ENCODE measurements around the gene BSCL2. TPM values are rescaled to one million over a fixed set of nuclear protein-coding genes. Genes with fewer than 3 reads are reported as not detected.

BSCL2 gene
- total and polyA plus RNA-seq, 2 of the 13 experiments (the other 11 are each of a cell fraction or from before 2014, with no cell fraction given): 19.5 to 21.1 TPM

GRCh38 chr11:62678770-62679696 lies 28.2 kb downstream of the BSCL2 start, which contains the start of gene UBXN1 (continued):
- TF ChIP-seq CC2D1A (CRISPR knock-in tag; IDR thresholded peaks at IDR 0.05) (0 out of 2 replicates have a peak, but pooled peaks have one; percentile 24), MTERF4 (CRISPR knock-in tag; IDR thresholded peaks at IDR 0.05) (0 out of 2 replicates have a peak, but pooled peaks have one; percentile 51), STAT5B (CRISPR knock-in tag; IDR thresholded peaks at IDR 0.05) (no peak), FOXO4 (CRISPR knock-in tag; conservative IDR thresholded peaks at IDR 0.05) (no peak), ATF6 (CRISPR knock-in tag; conservative IDR thresholded peaks at IDR 0.05) (no peak), ZNF543 (CRISPR knock-in tag; IDR thresholded peaks at IDR 0.05) (peak; percentile 85), MED1 (CRISPR knock-in tag; IDR thresholded peaks at IDR 0.05) (peak; percentile 57; the same call in 1 of the 2 replicates), ELF4 (CRISPR knock-in tag; IDR thresholded peaks at IDR 0.05; ENCODE audit: borderline replicate concordance) (no peak; the same call in 1 of the 2 replicates), ZBTB34 (CRISPR knock-in tag; IDR thresholded peaks at IDR 0.05) (peak; percentile 85; the same call in 1 of the 2 replicates), KMT2B (CRISPR knock-in tag; IDR thresholded peaks at IDR 0.05) (peak; percentile 94), ZNF614 (CRISPR knock-in tag; IDR thresholded peaks at IDR 0.05; ENCODE audit: borderline replicate concordance) (peak; percentile 81), HES4 (CRISPR knock-in tag; IDR thresholded peaks at IDR 0.05; ENCODE audit: borderline replicate concordance) (no peak), ZNF362 (CRISPR knock-in tag; IDR thresholded peaks at IDR 0.05; ENCODE audit: borderline replicate concordance) (peak; percentile 37; the same call in 1 of the 2 replicates), ZNF512 (CRISPR knock-in tag; IDR thresholded peaks at IDR 0.05) (no peak), ZNF292 (CRISPR knock-in tag; IDR thresholded peaks at IDR 0.05; ENCODE audit: borderline replicate concordance, low read depth) (no peak), MAFK (conservative IDR thresholded peaks at IDR 0.05 in 1 of 2, IDR thresholded peaks at IDR 0.05 in 1 of 2; ENCODE audit: low read length in 2 of 2) (no peak), ZBTB42 (CRISPR knock-in tag; IDR thresholded peaks at IDR 0.05) (no peak), NONO (IDR thresholded peaks at IDR 0.05) (no peak), NONO (CRISPR knock-in tag; conservative IDR thresholded peaks at IDR 0.05) (peak; percentile 85)

Data from HepG2 (cell line).